Mucosa of stomach (tissue), 1 donor: ENCODE measurements around the gene EP400.

Experiments
- H3K27me3 ChIP-seq: one replicate; pipeline ENCODE4 v1.7.0; 2013; ENCODE audit warnings: mild to moderate bottlenecking, low read length; ENCODE audit not compliant: control insufficient read depth, insufficient read depth
- H3K36me3 ChIP-seq: one replicate; pipeline ENCODE4 v1.7.0; 2013; ENCODE audit warnings: low read length; ENCODE audit not compliant: control insufficient read depth, insufficient read depth
- H3K4me1 ChIP-seq: one replicate; pipeline ENCODE4 v1.7.0; 2013; ENCODE audit warnings: mild to moderate bottlenecking, low read length; ENCODE audit not compliant: control insufficient read depth, insufficient read depth
- H3K4me3 ChIP-seq: one replicate; pipeline ENCODE4 v1.7.0; 2013; ENCODE audit warnings: low read length
- H3K9ac ChIP-seq: one replicate; pipeline ENCODE4 v1.7.0; 2013; ENCODE audit warnings: mild to moderate bottlenecking, low read length, moderate library complexity
- H3K9me3 ChIP-seq: one replicate; pipeline ENCODE4 v1.7.0; 2013; ENCODE audit warnings: mild to moderate bottlenecking, low read length, moderate library complexity; ENCODE audit not compliant: control insufficient read depth
- donor health status: Pancreatic carcinoma.

EP400 gene

GRCh38 chr12:131988054-131988796 lies 38.5 kb downstream of the EP400 start:
- Histone ChIP-seq H3K9me3 (no peaks in the 10 kb centered on the region), H3K9ac (no peak overlapping the region), H3K36me3 (peaks cover 15% of the 10 kb centered on the region), H3K4me3 (no peak overlapping the region), H3K27me3 (no peaks in the 10 kb centered on the region), H3K4me1 (no peaks in the 10 kb centered on the region)

GRCh38 chr12:131989021-131989420 lies 39.3 kb downstream of the EP400 start:
- Histone ChIP-seq H3K36me3 (peaks cover 15% of the 10 kb centered on the region), H3K9ac (no peak overlapping the region), H3K4me1 (no peaks in the 10 kb centered on the region), H3K9me3 (no peaks in the 10 kb centered on the region), H3K4me3 (no peak overlapping the region), H3K27me3 (no peaks in the 10 kb centered on the region)

GRCh38 chr12:131990066-131990979 lies 40.6 kb downstream of the EP400 start:
- Histone ChIP-seq H3K4me3 (no peak overlapping the region), H3K36me3 (peaks cover 15% of the 10 kb centered on the region), H3K9me3 (no peaks in the 10 kb centered on the region), H3K27me3 (no peaks in the 10 kb centered on the region), H3K9ac (no peak overlapping the region), H3K4me1 (no peaks in the 10 kb centered on the region)

GRCh38 chr12:131990980-131991305 lies 41.2 kb downstream of the EP400 start:
- Histone ChIP-seq H3K4me3 (no peak overlapping the region), H3K36me3 (peaks cover 15% of the 10 kb centered on the region), H3K4me1 (no peaks in the 10 kb centered on the region), H3K9ac (no peak overlapping the region), H3K27me3 (no peaks in the 10 kb centered on the region), H3K9me3 (no peaks in the 10 kb centered on the region)

GRCh38 chr12:131991816-131992430 lies 42.2 kb downstream of the EP400 start:
- Histone ChIP-seq H3K36me3 (peaks cover 11% of the 10 kb centered on the region), H3K4me1 (no peaks in the 10 kb centered on the region), H3K9me3 (no peaks in the 10 kb centered on the region), H3K9ac (no peak overlapping the region), H3K27me3 (no peaks in the 10 kb centered on the region), H3K4me3 (no peak overlapping the region)

GRCh38 chr12:131994589-131994988 lies 44.8 kb downstream of the EP400 start:
- Histone ChIP-seq H3K4me3 (no peak overlapping the region), H3K27me3 (no peaks in the 10 kb centered on the region), H3K4me1 (no peaks in the 10 kb centered on the region), H3K36me3 (peaks cover 5% of the 10 kb centered on the region), H3K9me3 (no peaks in the 10 kb centered on the region), H3K9ac (no peak overlapping the region)

GRCh38 chr12:132000286-132000872 lies 50.6 kb downstream of the EP400 start:
- H3K9ac ChIP-seq = no peak overlapping the region
- peaks cover 4% of the 10 kb centered on the region for H3K4me1 ChIP-seq
- no peaks in the 10 kb centered on the region for H3K27me3 ChIP-seq
- H3K4me3 ChIP-seq = no peak overlapping the region
- H3K36me3 ChIP-seq = no peaks in the 10 kb centered on the region
- H3K9me3 ChIP-seq = no peaks in the 10 kb centered on the region

- Histone ChIP-seq H3K4me3 (no peak overlapping the region), H3K27me3 (no peaks in the 10 kb centered on the region), H3K9ac (no peak overlapping the region), H3K9me3 (no peaks in the 10 kb centered on the region), H3K36me3 (peaks cover 8% of the 10 kb centered on the region), H3K4me1 (peaks cover 4% of the 10 kb centered on the region)
Observed at GRCh38 chr12:132003846-132004245, 54.1 kb downstream of the EP400 start.

GRCh38 chr12:132004946-132005345 lies 55.2 kb downstream of the EP400 start:
- no peaks in the 10 kb centered on the region for H3K27me3 ChIP-seq
- no peaks in the 10 kb centered on the region for H3K9me3 ChIP-seq
- H3K36me3 ChIP-seq = peaks cover 8% of the 10 kb centered on the region
- no peak overlapping the region for H3K4me3 ChIP-seq
- peaks cover 4% of the 10 kb centered on the region for H3K4me1 ChIP-seq
- H3K9ac ChIP-seq = no peak overlapping the region

- Histone ChIP-seq H3K4me1 (peaks cover under 1% of the 10 kb centered on the region), H3K27me3 (no peaks in the 10 kb centered on the region), H3K4me3 (no peak overlapping the region), H3K9ac (no peak overlapping the region), H3K9me3 (no peaks in the 10 kb centered on the region), H3K36me3 (peaks cover 8% of the 10 kb centered on the region)
Observed at GRCh38 chr12:132006056-132006680, 56.4 kb downstream of the EP400 start.

GRCh38 chr12:132007041-132007440 lies 57.3 kb downstream of the EP400 start:
- H3K36me3 ChIP-seq = peaks cover 8% of the 10 kb centered on the region
- no peaks in the 10 kb centered on the region for H3K4me1 ChIP-seq
- no peak overlapping the region for H3K9ac ChIP-seq
- no peak overlapping the region for H3K4me3 ChIP-seq
- H3K27me3 ChIP-seq = no peaks in the 10 kb centered on the region
- H3K9me3 ChIP-seq = no peaks in the 10 kb centered on the region
